WTC11 (cell line): ENCODE measurements around the gene GAB2. TPM values are rescaled to one million over a fixed set of nuclear protein-coding genes. Genes with fewer than 3 reads are reported as not detected.
"Not testable (repeated sequence)": the region's sequence is repeated elsewhere in the genome, so short reads cannot be mapped to it uniquely, and the experiment has no call there.

ENCODE experiments used
- ATAC-seq: fragments of 200-7000 bp; cut with Tn5 transposase; 2 replicates; pipeline ENCODE4 v1.10.0; 2021; ENCODE audit warnings: mild to moderate bottlenecking, moderate library complexity
- CTCF ChIA-PET: fragments of 300-600 bp; sonication (Branson Sonifier 250); formaldehyde crosslinking; loops from one replicate; lab custom pipeline; 2021; ENCODE audit warnings: antibody characterized with exemption; lab: Charles Lee
- POLR2A ChIA-PET: fragments of 350-600 bp; sonication (Branson Sonifier 250); formaldehyde crosslinking; loops from one replicate; lab custom pipeline; 2021; ENCODE audit warnings: antibody characterized with exemption; lab: Charles Lee
- DNase-seq: peaks from one replicate; pipeline ENCODE4 v3.0.0; 2021; ENCODE audit warnings: low spot score
- H3K27ac Mint-ChIP-seq: 2 replicates; pipeline ENCODE4 v1.8.0; 2021; ENCODE audit warnings: mixed read lengths
- H3K27me3 Mint-ChIP-seq: 2 replicates; pipeline ENCODE4 v1.8.0; 2021; ENCODE audit warnings: low read depth, mild to moderate bottlenecking, moderate library complexity, mixed read lengths
- H3K36me3 Mint-ChIP-seq: 2 replicates; pipeline ENCODE4 v1.8.0; 2021; ENCODE audit warnings: mixed read lengths
- H3K4me1 Mint-ChIP-seq: 2 replicates; pipeline ENCODE4 v1.8.0; 2022; ENCODE audit warnings: mixed read lengths
- H3K4me3 Mint-ChIP-seq: 2 replicates; pipeline ENCODE4 v1.8.0; 2021; ENCODE audit warnings: mild to moderate bottlenecking, moderate library complexity, mixed read lengths
- H3K9me3 Mint-ChIP-seq: 2 replicates; pipeline ENCODE4 v1.8.0; 2021; ENCODE audit warnings: mixed read lengths
- CBFB ChIP-seq: sonication (generic); formaldehyde crosslinking; IDR thresholded peaks from 2 replicates; pipeline ENCODE4 v1.8.1; 2022; ENCODE audit warnings: mild to moderate bottlenecking, low read depth, missing genetic modification reagents
- E2F4 ChIP-seq: sonication (generic); formaldehyde crosslinking; IDR thresholded peaks from 2 replicates; pipeline ENCODE4 v1.8.1; 2022; ENCODE audit warnings: low read depth, mild to moderate bottlenecking, moderate library complexity, missing genetic modification reagents, borderline replicate concordance
- EMX1 ChIP-seq: fragments of 250-450 bp; sonication (Bioruptor Pico); IDR thresholded peaks from 2 replicates; pipeline ENCODE4 v1.8.0; 2021; ENCODE audit warnings: mild to moderate bottlenecking
- FOXJ3 ChIP-seq: sonication (generic); formaldehyde crosslinking; IDR thresholded peaks from 2 replicates; pipeline ENCODE4 v1.9.0; 2021; ENCODE audit warnings: missing genetic modification reagents, mild to moderate bottlenecking, borderline replicate concordance
- FOXP1 ChIP-seq: sonication (generic); formaldehyde crosslinking; IDR thresholded peaks from 2 replicates; pipeline ENCODE4 v1.8.0; 2022; ENCODE audit warnings: missing genetic modification reagents, mild to moderate bottlenecking, moderate library complexity, borderline replicate concordance
- NFYB ChIP-seq: sonication (generic); formaldehyde crosslinking; conservative IDR thresholded peaks from 2 replicates; pipeline ENCODE4 v1.8.0; 2022; ENCODE audit warnings: low read depth, missing genetic modification reagents
- RELA ChIP-seq: sonication (generic); formaldehyde crosslinking; IDR thresholded peaks from 2 replicates; pipeline ENCODE4 v1.8.1; 2022; ENCODE audit warnings: missing genetic modification reagents, mild to moderate bottlenecking, borderline replicate concordance
- ZBTB21 ChIP-seq: sonication (generic); formaldehyde crosslinking; IDR thresholded peaks from 2 replicates; pipeline ENCODE4 v1.8.1; 2023; ENCODE audit warnings: mild to moderate bottlenecking, missing genetic modification reagents, borderline replicate concordance
- ZBTB43 ChIP-seq: sonication (generic); formaldehyde crosslinking; IDR thresholded peaks from 2 replicates; pipeline ENCODE4 v1.8.1; 2023; ENCODE audit warnings: mild to moderate bottlenecking, missing genetic modification reagents
- ZNF219 ChIP-seq: sonication (generic); formaldehyde crosslinking; IDR thresholded peaks from 2 replicates; pipeline ENCODE4 v1.8.0; 2023; ENCODE audit warnings: missing genetic modification reagents, mild to moderate bottlenecking, borderline replicate concordance
- ZNF671 ChIP-seq: fragments of 250-450 bp; sonication (Bioruptor Pico); IDR thresholded peaks from 2 replicates; pipeline ENCODE4 v1.8.0; 2021; ENCODE audit warnings: mild to moderate bottlenecking
- total RNA-seq: library from RNA; stranded (reverse); gene quantifications from 3 replicates; pipeline ENCODE4 v1.2.3, GENCODE V29; 2021
- TF ChIP-seq, protein P1 (sequence below): sonication (generic); formaldehyde crosslinking; IDR thresholded peaks from 2 replicates; pipeline ENCODE4 v1.8.0; 2022; ENCODE audit warnings: mild to moderate bottlenecking, missing genetic modification reagents

The GAB2 gene
- total RNA-seq, 1 experiment from 2014 or later, result 10.6 TPM

DNA sequence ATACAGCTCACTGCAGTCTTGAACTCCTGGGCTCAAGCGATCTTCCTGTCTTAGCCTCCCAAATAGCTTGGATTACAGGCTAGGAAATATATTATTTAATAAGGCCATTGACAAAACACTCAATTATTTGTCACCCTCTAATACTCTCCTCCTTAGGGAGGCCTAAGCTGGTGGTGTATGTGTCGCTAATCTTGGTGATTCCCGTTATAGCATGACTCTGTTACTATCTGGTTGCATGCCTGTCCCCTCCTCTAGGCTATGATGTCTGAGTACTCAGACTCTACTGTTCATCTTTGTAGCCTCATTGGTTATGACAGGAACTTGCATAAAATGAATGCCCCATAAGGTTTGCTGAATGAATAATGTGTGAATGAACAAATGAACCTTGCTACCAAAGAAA is 141.3 kb downstream of the GAB2 start:
- H3K27ac Mint-ChIP-seq, result no peak overlapping the region
- POLR2A ChIA-PET, result no interaction called here
- no peak for TF ChIP-seq ZNF671
- TF ChIP-seq FOXP1, result no peak
- TF ChIP-seq ZBTB43 (CRISPR knock-in tag), result no peak
- no peak for TF ChIP-seq ZNF219 (CRISPR knock-in tag)
- TF ChIP-seq ZBTB21 (CRISPR knock-in tag), result no peak
- CTCF ChIA-PET, result no interaction called here
- H3K36me3 Mint-ChIP-seq, result peaks cover 28% of the 10 kb centered on the region
- DNase-seq (no peak), ATAC-seq (no peak)
- H3K27me3 Mint-ChIP-seq, result peaks cover 3% of the 10 kb centered on the region
- peaks cover 3% of the 10 kb centered on the region for H3K4me1 Mint-ChIP-seq
- peaks cover 32% of the 10 kb centered on the region for H3K9me3 Mint-ChIP-seq
- no peak overlapping the region for H3K4me3 Mint-ChIP-seq

DNA sequence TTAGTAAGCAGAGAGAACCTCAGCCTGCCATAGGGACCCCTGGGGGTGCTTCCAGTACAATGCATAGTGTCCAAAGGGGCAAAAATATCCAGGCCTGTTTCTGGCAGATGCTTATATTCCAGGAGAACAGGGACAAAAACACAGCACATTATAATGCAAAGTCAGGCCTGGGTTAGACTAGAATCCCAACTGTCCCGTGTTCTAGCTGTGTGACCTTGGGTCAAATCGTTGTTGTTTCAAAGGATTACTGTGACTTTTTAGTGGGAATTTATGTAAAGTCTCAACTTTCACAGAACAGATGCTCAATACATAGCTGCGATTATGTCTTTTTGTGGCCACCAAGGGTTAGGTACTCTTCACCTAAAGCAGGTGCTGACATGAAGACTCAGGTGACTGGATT is 142.9 kb downstream of the GAB2 start:
- Mint-ChIP-seq H3K27ac (no peak overlapping the region), H3K36me3 (peaks cover 31% of the 10 kb centered on the region)

DNA sequence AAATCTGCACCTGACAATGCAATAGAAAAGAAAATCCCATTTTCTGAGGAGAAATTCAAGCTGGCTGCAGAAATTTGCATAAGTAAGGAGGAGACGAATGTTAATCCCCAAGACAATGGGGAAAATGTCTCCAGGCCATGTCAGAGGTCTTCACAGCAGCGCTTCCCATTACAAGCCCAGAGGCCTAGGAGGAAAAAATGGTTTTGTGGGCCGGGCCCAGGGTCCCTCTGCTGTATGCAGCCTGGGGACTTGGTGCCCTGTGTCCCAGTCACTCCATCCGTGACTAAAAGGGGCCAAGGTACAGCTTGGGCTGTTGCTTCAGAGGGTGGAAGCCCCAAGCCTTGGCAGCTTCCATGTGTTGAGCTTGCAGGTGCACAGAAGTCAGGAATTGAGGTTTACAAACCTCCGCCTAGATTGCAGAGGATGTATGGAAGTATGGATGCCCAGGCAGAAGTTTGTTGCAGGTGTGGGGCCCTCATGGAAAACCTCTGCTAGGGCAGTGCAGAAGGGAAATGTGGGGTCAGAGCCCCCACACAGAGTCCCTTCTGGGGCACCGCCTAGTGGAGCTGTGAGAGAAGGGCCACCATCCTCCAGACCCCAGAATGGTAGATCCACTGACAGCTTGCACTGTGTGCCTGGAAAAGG is 144.9 kb downstream of the GAB2 start:
- H3K4me3 Mint-ChIP-seq, POLR2A ChIA-PET, H3K27ac Mint-ChIP-seq, DNase-seq, CTCF ChIA-PET, ATAC-seq, H3K4me1 Mint-ChIP-seq, H3K27me3 Mint-ChIP-seq: not testable (repeated sequence)
- Mint-ChIP-seq H3K9me3 (peaks cover 42% of the 10 kb centered on the region), H3K36me3 (peaks cover 31% of the 10 kb centered on the region)

More for the DNA sequence above, 142.9 kb downstream of the GAB2 start:
- ChIA-PET CTCF (no interaction called here), POLR2A (no interaction called here)
- Mint-ChIP-seq H3K4me3 (no peak overlapping the region), H3K4me1 (peaks cover 3% of the 10 kb centered on the region), H3K27me3 (peaks cover 3% of the 10 kb centered on the region), H3K9me3 (peaks cover 39% of the 10 kb centered on the region)
- ATAC-seq (no peak), DNase-seq (no peak)
- TF ChIP-seq CBFB (CRISPR knock-in tag), result no peak
- no peak for TF ChIP-seq RELA (CRISPR knock-in tag)

GRCh38 chr11:78271801-78272200 is 145.8 kb downstream of the GAB2 start:
- Mint-ChIP-seq H3K36me3 (peaks cover 31% of the 10 kb centered on the region), H3K9me3 (peaks cover 39% of the 10 kb centered on the region)
- H3K4me3 Mint-ChIP-seq, ATAC-seq, CTCF ChIA-PET, H3K4me1 Mint-ChIP-seq, DNase-seq, H3K27me3 Mint-ChIP-seq, POLR2A ChIA-PET, H3K27ac Mint-ChIP-seq: not testable (repeated sequence)

DNA sequence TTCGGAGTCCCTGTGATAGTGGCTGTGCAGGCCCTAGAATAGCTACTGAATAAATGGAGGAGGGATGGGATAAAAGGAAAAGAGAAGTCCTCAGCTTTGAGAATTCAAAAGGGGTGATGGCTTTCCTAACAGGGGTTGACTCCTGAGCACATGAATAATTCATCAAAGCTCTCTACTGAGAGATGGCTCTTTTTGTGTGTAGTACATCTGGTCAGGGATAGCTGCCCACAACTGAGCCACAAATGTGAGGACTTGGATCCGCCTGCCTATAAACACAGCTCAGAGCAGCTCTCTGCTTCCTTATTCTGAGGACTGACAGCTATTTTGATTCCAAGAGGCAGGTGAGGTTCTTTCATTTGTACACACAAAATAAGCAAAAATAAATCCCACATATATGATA is 146.6 kb downstream of the GAB2 start:
- H3K27ac Mint-ChIP-seq, result no peak overlapping the region
- TF ChIP-seq NFYB (CRISPR knock-in tag) (no peak), E2F4 (CRISPR knock-in tag) (no peak), FOXJ3 (no peak), EMX1 (no peak)
- TF ChIP-seq, protein P1, sequence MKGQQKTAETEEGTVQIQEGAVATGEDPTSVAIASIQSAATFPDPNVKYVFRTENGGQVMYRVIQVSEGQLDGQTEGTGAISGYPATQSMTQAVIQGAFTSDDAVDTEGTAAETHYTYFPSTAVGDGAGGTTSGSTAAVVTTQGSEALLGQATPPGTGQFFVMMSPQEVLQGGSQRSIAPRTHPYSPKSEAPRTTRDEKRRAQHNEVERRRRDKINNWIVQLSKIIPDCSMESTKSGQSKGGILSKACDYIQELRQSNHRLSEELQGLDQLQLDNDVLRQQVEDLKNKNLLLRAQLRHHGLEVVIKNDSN (CRISPR knock-in tag), result no peak
- no peak overlapping the region for H3K4me3 Mint-ChIP-seq
- H3K9me3 Mint-ChIP-seq, result peaks cover 39% of the 10 kb centered on the region
- ATAC-seq (no peak), DNase-seq (no peak)
- POLR2A ChIA-PET, result no interaction called here
- no peaks in the 10 kb centered on the region for H3K4me1 Mint-ChIP-seq
- H3K36me3 Mint-ChIP-seq, result peaks cover 31% of the 10 kb centered on the region
- H3K27me3 Mint-ChIP-seq, result peaks cover 3% of the 10 kb centered on the region
- CTCF ChIA-PET, result no interaction called here
